ENCODE results near the gene ZGLP1.
A peak's percentile ranks its signal among the peaks of the same experiment; 100 is the strongest.

ZGLP1 gene

DNA sequence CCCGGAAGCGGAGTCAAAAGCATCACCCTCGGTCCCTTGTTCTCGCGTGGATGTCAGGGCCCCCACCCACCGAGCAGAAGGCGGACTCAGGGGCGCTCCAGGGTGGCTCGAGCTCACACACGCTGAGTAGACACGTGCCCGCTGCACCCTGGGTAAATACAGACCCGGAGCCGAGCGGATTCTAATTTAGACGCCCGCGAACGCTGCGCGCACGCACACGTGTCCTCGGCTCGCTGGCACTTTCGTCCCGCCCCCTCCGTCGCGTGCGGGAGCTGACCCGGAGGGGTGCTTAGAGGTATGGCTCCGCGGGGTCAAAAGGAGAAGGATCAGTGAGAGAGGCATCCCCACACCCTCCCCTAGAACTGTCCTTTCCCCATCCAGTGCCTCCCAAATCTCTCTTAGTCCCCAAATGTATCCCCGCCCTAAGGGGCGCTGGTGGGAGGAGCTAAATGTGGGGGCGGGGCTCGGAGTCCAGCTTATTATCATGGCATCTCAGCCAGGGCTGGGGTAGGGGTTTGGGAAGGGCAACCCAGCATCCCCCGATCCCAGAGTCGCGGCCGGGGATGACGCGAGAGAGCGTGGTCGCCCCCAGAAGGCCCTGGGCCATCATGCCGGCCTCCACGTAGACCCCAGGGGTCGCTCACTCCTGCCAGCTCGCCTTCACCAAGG, 20.3 kb downstream of the ZGLP1 start:
- TF ChIP-seq, protein P1, sequence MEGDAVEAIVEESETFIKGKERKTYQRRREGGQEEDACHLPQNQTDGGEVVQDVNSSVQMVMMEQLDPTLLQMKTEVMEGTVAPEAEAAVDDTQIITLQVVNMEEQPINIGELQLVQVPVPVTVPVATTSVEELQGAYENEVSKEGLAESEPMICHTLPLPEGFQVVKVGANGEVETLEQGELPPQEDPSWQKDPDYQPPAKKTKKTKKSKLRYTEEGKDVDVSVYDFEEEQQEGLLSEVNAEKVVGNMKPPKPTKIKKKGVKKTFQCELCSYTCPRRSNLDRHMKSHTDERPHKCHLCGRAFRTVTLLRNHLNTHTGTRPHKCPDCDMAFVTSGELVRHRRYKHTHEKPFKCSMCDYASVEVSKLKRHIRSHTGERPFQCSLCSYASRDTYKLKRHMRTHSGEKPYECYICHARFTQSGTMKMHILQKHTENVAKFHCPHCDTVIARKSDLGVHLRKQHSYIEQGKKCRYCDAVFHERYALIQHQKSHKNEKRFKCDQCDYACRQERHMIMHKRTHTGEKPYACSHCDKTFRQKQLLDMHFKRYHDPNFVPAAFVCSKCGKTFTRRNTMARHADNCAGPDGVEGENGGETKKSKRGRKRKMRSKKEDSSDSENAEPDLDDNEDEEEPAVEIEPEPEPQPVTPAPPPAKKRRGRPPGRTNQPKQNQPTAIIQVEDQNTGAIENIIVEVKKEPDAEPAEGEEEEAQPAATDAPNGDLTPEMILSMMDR (IDR thresholded peaks at IDR 0.05) = no peak
- Mint-ChIP-seq H3K27ac (no peak overlapping the region), H3K36me3 (ENCODE audit: low read depth) (peaks cover 7% of the 10 kb centered on the region), H3K9me3 (no peaks in the 10 kb centered on the region), H3K4me3 (peak overlapping the region; percentile 75), H3K27me3 (ENCODE audit: low read depth, poor library complexity) (peaks cover 95% of the 10 kb centered on the region), H3K4me1 (peaks cover 30% of the 10 kb centered on the region)
- DNase-seq = peak; percentile 63

DNA sequence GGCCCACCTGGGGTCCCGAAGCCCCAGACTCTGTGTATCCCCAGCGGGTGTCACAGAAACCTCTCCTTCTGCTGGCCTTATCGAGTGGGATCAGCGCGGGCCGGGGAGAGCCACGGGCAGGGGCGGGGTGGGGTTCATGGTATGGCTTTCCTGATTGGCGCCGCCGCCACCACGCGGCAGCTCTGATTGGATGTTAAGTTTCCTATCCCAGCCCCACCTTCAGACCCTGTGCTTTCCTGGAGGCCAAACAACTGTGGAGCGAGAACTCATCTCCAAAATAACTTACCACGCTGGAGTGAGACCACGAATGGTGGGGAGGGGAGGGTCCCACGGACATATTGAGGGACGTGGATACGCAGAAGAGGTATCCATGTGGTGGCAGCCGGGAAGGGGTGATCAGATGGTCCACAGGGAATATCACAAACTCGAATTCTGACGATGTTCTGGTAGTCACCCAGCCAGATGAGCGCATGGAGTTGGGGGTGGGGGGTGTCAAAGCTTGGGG, 20.9 kb downstream of the ZGLP1 start:
- Mint-ChIP-seq H3K9me3 (no peaks in the 10 kb centered on the region), H3K4me3 (peak overlapping the region; percentile 75), H3K27ac (peak overlapping the region; percentile 61), H3K4me1 (peaks cover 30% of the 10 kb centered on the region), H3K27me3 (ENCODE audit: low read depth, poor library complexity) (peaks cover 90% of the 10 kb centered on the region), H3K36me3 (ENCODE audit: low read depth) (peaks cover 7% of the 10 kb centered on the region)
- TF ChIP-seq, protein P1 (IDR thresholded peaks at IDR 0.05) = no peak
- DNase-seq = peak; percentile 75

DNA sequence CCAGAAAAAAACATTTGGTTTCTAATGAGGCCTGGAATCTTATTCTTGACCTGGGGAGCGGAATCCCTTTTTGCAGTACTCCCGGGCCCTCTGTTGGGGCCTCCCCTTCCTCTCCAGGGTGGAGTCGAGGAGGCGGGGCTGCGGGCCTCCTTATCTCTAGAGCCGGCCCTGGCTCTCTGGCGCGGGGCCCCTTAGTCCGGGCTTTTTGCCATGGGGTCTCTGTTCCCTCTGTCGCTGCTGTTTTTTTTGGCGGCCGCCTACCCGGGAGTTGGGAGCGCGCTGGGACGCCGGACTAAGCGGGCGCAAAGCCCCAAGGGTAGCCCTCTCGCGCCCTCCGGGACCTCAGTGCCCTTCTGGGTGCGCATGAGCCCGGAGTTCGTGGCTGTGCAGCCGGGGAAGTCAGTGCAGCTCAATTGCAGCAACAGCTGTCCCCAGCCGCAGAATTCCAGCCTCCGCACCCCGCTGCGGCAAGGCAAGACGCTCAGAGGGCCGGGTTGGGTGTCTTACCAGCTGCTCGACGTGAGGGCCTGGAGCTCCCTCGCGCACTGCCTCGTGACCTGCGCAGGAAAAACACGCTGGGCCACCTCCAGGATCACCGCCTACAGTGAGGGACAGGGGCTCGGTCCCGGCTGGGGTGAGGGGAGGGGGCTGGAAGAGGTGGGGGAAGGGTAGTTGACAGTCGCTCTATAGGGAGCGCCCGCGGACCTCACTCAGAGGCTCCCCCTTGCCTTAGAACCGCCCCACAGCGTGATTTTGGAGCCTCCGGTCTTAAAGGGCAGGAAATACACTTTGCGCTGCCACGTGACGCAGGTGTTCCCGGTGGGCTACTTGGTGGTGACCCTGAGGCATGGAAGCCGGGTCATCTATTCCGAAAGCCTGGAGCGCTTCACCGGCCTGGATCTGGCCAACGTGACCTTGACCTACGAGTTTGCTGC, 22.5 kb downstream of the ZGLP1 start, which contains the start of gene ICAM4:
ICAM4 (plus strand) TSS at position 153 of the 935 bp plus-strand sequence; CDS start at position 211, 58 bp downstream.
- Mint-ChIP-seq H3K9me3 (no peaks in the 10 kb centered on the region), H3K36me3 (ENCODE audit: low read depth) (peaks cover 7% of the 10 kb centered on the region), H3K4me3 (no peak within 1 kb of the TSS), H3K27me3 (ENCODE audit: low read depth, poor library complexity) (peaks cover 73% of the 10 kb centered on the region), H3K4me1 (peaks cover 29% of the 10 kb centered on the region), H3K27ac (peak within 1 kb of the TSS; percentile 59)
- DNase-seq = peak; percentile 40
- TF ChIP-seq, protein P1 (IDR thresholded peaks at IDR 0.05) = no peak

DNA sequence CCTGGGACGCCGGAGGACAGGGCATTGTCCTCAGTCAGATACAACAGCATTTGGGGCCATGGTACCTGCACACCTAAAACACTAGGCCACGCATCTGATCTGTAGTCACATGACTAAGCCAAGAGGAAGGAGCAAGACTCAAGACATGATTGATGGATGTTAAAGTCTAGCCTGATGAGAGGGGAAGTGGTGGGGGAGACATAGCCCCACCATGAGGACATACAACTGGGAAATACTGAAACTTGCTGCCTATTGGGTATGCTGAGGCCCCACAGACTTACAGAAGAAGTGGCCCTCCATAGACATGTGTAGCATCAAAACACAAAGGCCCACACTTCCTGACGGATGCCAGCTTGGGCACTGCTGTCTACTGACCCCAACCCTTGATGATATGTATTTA, 24.2 kb downstream of the ZGLP1 start:
- peaks cover 7% of the 10 kb centered on the region for H3K36me3 Mint-ChIP-seq (ENCODE audit: low read depth)
- H3K9me3 Mint-ChIP-seq = no peaks in the 10 kb centered on the region
- TF ChIP-seq, protein P1 (IDR thresholded peaks at IDR 0.05) = no peak
- H3K27ac Mint-ChIP-seq = no peak overlapping the region
- peaks cover 62% of the 10 kb centered on the region for H3K27me3 Mint-ChIP-seq (ENCODE audit: low read depth, poor library complexity)
- peaks cover 20% of the 10 kb centered on the region for H3K4me1 Mint-ChIP-seq
- no peak overlapping the region for H3K4me3 Mint-ChIP-seq
- no peak for DNase-seq

DNA sequence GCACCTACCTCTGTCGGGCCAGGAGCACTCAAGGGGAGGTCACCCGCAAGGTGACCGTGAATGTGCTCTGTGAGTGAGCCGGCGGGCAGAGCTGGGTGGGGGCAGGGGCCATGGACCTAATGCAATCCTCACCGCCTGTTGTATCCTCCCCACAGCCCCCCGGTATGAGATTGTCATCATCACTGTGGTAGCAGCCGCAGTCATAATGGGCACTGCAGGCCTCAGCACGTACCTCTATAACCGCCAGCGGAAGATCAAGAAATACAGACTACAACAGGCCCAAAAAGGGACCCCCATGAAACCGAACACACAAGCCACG, 24.7 kb downstream of the ZGLP1 start:
- DNase-seq = no peak
- Mint-ChIP-seq H3K27ac (no peak overlapping the region), H3K27me3 (ENCODE audit: low read depth, poor library complexity) (peaks cover 57% of the 10 kb centered on the region), H3K4me3 (no peak overlapping the region), H3K36me3 (ENCODE audit: low read depth) (peaks cover 7% of the 10 kb centered on the region), H3K9me3 (no peaks in the 10 kb centered on the region), H3K4me1 (peaks cover 18% of the 10 kb centered on the region)
- TF ChIP-seq, protein P1 (IDR thresholded peaks at IDR 0.05) = no peak

Data from nephron progenitor cell (in vitro differentiated cells).